Cardiac septum (tissue), 1 donor: Measurements from ENCODE around the gene COBL. TPM values are rescaled to one million over a fixed set of nuclear protein-coding genes. Genes with fewer than 3 reads are reported as not detected.

Experiments
- DNase-seq: peaks from one replicate; pipeline ENCODE4 v3.0.0-alpha.2; 2020; ENCODE audit warnings: low spot score
- intact Hi-C: fragments of 100-400 bp; cut with DNase I; formaldehyde crosslinking; loops from one replicate; pipeline ENCODE4 v1.14.0; 2022
- total RNA-seq: library from RNA; stranded (reverse); fragmentation: NEBNext Ultra II Directional; extraction: Animal tissue kit (Norgen Biotek cat#: 25700); gene quantifications from one replicate; pipeline ENCODE4 v1.2.1, GENCODE V29; 2021
- donor health status: DM: no; HTN: no; CAD: no.

COBL gene
- total RNA-seq, 1 donor from 2014 or later = 109 TPM

- intact Hi-C loops = no loop called here
- DNase-seq = peak; percentile 55
Measured at GRCh38 chr7:51027935-51028830, 288.4 kb downstream of the COBL start.

- no peak for DNase-seq
- intact Hi-C loops = no loop called here
Measured at GRCh38 chr7:51027106-51027934, 289.3 kb downstream of the COBL start.

- DNase-seq = no peak
- intact Hi-C loops = no loop called here
Measured at GRCh38 chr7:51026341-51026740, 290.3 kb downstream of the COBL start.

GRCh38 chr7:51025668-51026067 is 290.9 kb downstream of the COBL start:
- intact Hi-C loops = no loop called here
- peak; percentile 44 for DNase-seq

DNA sequence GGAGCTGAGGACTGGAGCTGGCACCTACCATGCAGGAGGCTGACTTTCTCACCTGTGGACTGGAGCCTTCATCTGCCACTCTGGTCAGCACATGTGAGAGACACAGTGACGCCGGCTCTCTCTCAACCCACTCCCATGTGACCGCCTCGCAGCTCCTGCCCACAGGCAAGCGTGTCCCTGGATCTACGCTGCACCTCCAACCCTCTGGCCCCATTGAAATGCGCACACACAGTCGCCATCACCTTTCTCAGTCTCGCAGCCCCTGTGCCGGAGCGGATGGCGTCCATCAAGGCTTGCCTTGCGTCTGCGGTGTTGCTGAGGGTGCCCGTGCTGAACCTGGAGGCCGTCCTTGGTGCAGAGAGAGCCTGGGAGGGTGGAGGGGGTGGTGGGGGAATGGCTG is 291.7 kb downstream of the COBL start:
- intact Hi-C loops = no loop called here
- DNase-seq = peak; percentile 47

GRCh38 chr7:51023547-51023946 is 293.1 kb downstream of the COBL start:
- DNase-seq = peak; percentile 67
- intact Hi-C loops = no loop called here

GRCh38 chr7:51022821-51023220 is 293.8 kb downstream of the COBL start:
- DNase-seq = peak; percentile 22
- intact Hi-C loops = no loop called here

DNA sequence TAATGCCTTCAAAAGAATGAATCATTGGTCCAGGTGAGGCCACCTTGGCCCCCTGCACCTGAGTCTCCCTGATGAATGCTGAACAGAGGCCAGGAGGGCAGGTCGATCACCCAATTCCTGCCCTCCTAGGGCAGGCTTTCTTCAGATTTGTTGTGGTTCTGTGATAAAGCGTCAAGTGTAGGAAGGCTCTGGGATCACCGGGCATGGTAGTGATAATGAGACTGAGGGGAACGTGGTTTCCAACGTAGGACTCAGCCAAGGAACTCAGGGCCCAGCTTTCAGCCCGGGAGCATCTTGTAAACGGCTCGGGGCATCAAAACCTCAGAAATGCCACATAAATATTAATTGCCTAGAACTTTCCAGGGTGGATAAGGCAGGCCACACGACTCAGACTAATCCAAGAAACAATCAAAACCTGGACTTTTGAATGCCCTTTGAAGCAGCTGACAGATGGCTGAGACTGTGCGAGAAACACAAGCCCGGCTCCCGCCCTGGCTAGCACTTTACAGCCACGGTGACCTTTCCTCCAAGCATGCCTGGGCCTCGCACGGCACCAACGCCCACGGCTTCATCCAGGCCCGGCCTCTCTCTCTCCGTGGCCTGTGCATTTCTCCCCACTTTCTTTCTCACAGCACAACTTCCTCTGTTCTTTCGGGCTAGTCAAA is 294.6 kb downstream of the COBL start:
- intact Hi-C loops = no loop called here
- DNase-seq = peak; percentile 70

GRCh38 chr7:51020944-51021343 is 295.7 kb downstream of the COBL start:
- DNase-seq = no peak
- intact Hi-C loops = no loop called here

DNA sequence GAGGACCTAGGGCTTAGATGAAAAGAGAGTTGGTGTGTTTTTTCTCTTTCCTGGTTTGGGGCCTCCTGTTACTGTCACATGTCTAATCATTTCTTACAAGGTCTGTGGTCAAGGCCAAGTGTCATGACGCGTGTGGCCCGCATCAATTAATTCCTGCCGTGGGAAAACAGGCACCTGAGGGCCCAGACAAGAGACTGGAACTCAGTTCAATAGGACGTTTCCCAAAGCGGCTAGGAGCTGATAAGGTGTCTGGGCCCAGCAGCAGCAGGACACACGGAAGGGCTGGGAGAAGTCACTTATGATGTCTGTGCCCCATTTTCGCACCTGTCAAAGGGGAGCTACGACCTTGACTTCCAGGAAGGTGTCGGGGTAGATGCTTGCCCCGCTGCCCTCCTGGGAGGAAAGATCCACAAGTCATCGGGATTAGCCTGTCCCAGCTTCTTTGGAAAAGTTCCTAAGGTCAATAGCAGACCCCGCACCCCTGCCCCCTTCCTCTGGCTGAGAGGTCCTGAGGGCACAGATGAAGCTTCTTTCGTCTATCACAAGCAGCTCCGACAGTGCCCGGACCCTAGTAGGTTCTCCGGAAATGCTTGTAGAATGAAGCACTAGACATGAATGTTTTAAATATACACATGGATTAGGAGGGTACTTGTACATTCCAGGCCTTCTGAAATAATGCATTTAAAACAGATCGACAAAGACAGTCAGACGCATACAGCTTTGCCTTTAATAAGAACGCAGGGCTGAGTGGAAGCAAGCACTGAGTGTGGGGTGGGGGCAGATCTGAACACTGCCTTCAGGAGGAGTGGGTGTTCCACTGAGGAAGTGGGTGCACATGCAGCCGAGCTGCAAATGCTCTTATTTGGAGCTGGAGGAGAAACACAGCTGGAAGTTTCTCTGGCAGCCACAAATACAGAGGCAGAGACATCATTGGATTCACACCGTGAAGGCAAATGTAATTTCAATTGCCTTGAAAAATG is 296.4 kb downstream of the COBL start:
- peak; percentile 51 for DNase-seq
- intact Hi-C loops = no loop called here

- intact Hi-C loops = no loop called here
- DNase-seq = peak; percentile 26
Measured at GRCh38 chr7:51019191-51019844, 297.3 kb downstream of the COBL start.

DNA sequence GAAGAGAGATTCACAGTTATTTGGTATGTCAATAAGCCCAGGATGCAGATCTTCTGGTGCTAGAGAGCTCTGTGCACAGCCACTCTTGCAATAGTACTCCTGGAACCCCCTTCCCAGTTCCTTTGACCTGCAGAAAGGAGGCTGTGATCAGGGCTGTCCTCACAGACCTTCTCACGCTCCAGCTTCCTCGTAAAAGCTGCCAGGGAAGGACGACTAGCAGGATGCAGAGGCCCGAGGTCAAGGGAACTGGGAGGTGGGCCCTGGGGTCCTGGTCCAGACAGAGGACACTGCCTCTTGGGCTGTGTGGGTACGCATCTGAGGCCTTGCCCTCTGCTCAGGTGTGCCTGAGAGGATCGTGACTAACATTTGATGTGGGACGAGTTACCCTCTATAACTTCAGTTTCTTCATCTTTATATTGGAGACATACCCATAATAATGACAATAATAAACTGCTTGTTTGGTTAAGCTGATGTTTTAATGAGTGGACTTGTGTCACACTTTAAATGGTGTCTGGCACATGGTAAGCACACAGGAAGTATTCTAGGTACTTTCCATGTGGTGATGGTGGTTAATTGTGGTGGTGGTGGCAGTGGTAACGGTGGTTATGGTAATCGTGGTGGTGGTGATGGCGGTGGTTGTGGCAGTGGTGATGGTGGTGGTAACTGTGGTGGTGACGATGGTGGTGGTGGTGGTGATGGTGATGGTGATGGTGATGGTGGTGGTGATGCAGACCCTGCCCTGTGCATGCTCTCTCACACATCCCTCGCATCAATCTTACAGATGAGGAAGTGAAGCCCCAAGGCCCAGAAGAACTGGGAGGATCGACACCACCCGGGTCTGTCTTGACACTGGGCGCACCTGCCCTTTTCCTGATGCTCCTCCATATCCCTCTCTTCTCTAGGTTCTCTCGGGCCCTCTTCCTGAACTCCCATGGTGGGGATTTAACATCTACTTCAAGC is 298.8 kb downstream of the COBL start:
- intact Hi-C loops = no loop called here
- DNase-seq = peak; percentile 50

DNA sequence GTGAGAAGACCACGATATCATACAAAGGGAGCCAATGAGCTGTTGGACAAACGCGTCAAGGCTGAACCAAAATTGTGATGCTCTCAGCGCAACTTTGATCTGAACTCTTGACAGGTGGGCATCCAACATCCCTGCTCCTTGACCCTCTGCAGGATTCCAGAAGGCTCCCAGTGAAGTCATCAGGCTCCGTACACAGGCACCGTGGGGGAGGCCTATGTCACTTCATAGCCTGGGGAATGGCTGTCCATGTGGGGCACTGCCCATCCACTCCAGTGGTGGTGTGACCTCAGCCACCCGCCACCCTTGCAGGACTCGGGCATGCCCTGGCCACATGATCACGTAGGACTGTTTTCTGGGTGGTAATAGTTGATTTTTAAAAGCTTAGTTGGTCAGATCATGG is 300.1 kb downstream of the COBL start:
- DNase-seq = peak; percentile 31
- intact Hi-C loops = no loop called here

- intact Hi-C loops = no loop called here
- DNase-seq = peak; percentile 64
Measured at GRCh38 chr7:51015581-51015980, 301.0 kb downstream of the COBL start.

DNA sequence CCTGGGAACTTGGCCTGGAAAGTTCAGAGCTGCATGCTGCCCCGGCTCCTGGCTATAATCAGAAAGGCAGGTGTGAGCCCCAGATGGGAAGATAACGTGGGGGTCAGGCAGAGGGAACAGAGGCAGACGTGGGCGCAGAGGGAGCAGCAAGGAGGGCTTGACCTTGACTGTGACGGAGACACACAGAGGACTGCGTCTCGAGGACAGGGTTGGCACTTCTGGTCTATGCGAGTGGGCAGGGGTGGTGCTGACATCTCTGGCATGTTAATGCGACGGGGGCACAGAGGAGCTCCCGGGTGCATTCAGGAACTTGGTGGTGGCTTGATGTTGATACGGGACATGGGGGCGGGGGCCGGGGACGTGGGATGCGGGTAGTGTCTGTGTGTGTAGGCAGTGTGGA is 301.8 kb downstream of the COBL start:
- DNase-seq = peak; percentile 74
- intact Hi-C loops = no loop called here

GRCh38 chr7:51013861-51014511 is 302.6 kb downstream of the COBL start:
- intact Hi-C loops = no loop called here
- peak; percentile 67 for DNase-seq

DNA sequence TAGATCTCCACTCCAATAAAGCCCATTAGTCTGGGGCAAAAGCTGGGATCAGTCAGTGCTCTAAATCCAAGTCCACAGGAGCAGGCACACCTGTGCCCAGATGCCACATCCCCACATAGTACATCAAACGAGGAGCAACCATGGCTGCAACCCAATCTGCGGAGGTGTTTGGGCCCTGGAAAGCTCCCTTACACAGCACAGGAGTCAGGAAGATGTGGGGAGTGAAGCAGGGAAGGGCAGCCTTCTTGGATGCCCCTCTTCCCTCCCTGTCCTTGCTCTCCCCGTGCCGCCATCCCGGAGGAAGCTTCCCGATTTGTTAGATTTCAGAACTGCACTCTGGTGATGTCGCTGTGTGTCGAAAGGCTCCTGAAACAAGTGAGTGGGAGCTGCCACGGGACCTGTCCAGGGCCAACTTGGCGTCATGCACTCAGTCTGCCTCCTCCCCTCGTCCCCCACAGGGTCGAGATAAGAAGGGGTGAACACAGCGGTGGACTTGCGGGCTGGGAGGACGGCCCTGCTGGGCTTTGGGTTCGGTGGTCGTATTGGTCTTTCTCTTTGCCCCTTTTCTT is 303.3 kb downstream of the COBL start:
- DNase-seq = peak; percentile 74
- intact Hi-C loops = no loop called here
